Heart right ventricle (tissue), 16 donors: Measurements from ENCODE around the gene CAND2. TPM values are rescaled to one million over a fixed set of nuclear protein-coding genes. Genes with fewer than 3 reads are reported as not detected.

Source experiments
- ATAC-seq, 8 donors: fragments of 200-7000 bp; cut with Tn5 transposase; one replicate each; pipeline ENCODE4 v1.9.1; 2020; ENCODE audit warnings: mild to moderate bottlenecking in 8 of 8, moderate library complexity in 8 of 8, moderate number of reproducible peaks in 1 of 8
- DNase-seq, 2 donors: peaks; one replicate each; pipeline ENCODE4 v3.0.0-alpha.2; 2020
- H3K27ac ChIP-seq, 10 donors: fragments of 200-600 bp; sonication (generic) in 2 of 10; one replicate each; pipeline versions ENCODE4 v1.5.0 to v1.8.0; 2020 to 2022; ENCODE audit warnings: mild to moderate bottlenecking in 3 of 10
- H3K27me3 ChIP-seq, 7 donors: fragments of 200-600 bp; one replicate each; pipeline ENCODE4 v1.8.0; 2021 to 2022; ENCODE audit warnings: mild to moderate bottlenecking in 2 of 7
- H3K36me3 ChIP-seq, 9 donors: fragments of 200-600 bp; sonication (generic) in 1 of 9; one replicate each; pipeline versions ENCODE4 v1.5.0 to v1.8.0; 2020 to 2022; ENCODE audit warnings: mild to moderate bottlenecking in 2 of 9
- H3K4me1 ChIP-seq, 9 donors: fragments of 200-600 bp; sonication (generic) in 1 of 9; one replicate each; pipeline versions ENCODE4 v1.5.0 to v1.8.0; 2020 to 2022; ENCODE audit warnings: mild to moderate bottlenecking in 4 of 9
- H3K4me3 ChIP-seq, 10 donors: fragments of 200-600 bp; sonication (generic) in 2 of 10; one replicate each; pipeline versions ENCODE4 v1.5.0 to v1.8.0; 2020 to 2022; ENCODE audit warnings: mild to moderate bottlenecking in 7 of 10, moderate library complexity in 2 of 10
- H3K9me3 ChIP-seq, 11 donors: fragments of 200-600 bp in 10 of 11; sonication (generic) in 2 of 11; one replicate each; pipeline versions ENCODE4 v1.5.0 to v1.8.0; 2013 to 2022; ENCODE audit warnings: mild to moderate bottlenecking in 2 of 11, control low read depth in 1 of 11, moderate library complexity in 1 of 11
- WGBS, 2 donors: extraction: QIAGEN DNeasy Blood & Tissue Kit; methylation state at CpG; one replicate each; pipeline ENCODE4 v1.1.7; 2013; ENCODE audit warnings: inconsistent platforms in 1 of 2; 5-methylcytosine and 5-hydroxymethylcytosine counted together
- intact Hi-C, 10 donors: fragments of 100-400 bp; cut with DNase I; formaldehyde crosslinking; loops; one replicate each; pipeline versions ENCODE4 v1.11.1 to v1.14.2; 2022
- polyA plus RNA-seq, 2 donors: library from polyadenylated mRNA; stranded (reverse); fragments of 200-250 nt; gene quantifications; one replicate each; pipeline ENCODE4 v1.2.3, GENCODE V29; 2013
- total RNA-seq, 10 donors: library from RNA; stranded (reverse); fragmentation: NEBNext Ultra II Directional in 3 of 10; extraction: Animal tissue kit (Norgen Biotek cat#: 25700) in 3 of 10; gene quantifications; one replicate each; pipeline versions ENCODE4 v1.2.1 to v1.2.4, GENCODE V29; 2021 to 2023
- TF ChIP-seq, protein P1 (sequence below), 9 donors: fragments of 200-600 bp; sonication (generic) in 2 of 9; IDR thresholded peaks; one replicate each; pipeline versions ENCODE4 v1.5.0 to v1.8.0; 2021 to 2022; ENCODE audit warnings: antibody characterized with exemption in 9 of 9, mild to moderate bottlenecking in 5 of 9, moderate library complexity in 1 of 9
- donor health status: Arrhythmogenic right ventricular cardiomyopathy.
- donor health status: ischemic (EF 13 %, LVEDD 7.1; RV severe dilation, severe dysfunction).
- donor health status: healthy with polysubstance abuse.
- donor health status: DM: no; HTN: yes; CAD: no.
- donor health status: DM: no; HTN: no; CAD: no.
- donor health status: ischemic (EF 25% LVEDD 6.9; RV normal size, moderate dysfunction).
- donor health status: ischemic (EF 25% LVEDD 5.7; RV mildly dilated, moderate dysfunction).
- donor health status: healthy.
- donor health status: DM: yes; HTN: yes; CAD: no.
- donor health status: Ischemic cardiomyopathy.
- donor health status: ischemic (EF 35%, LVEDD 5.7; RV mildly dilated, moderate dysfunction).
- donor health status: nonischemic (EF 11% LVEDD 7.7; RV severe dilation, severe dysfunction).
- donor health status: DM: yes; HTN: yes; CAD: no.
- donor health status: PGD.
- donor health status: ischemic (EF 29% LVEDD 5.4; RV normal size, mild dysfunction).
- donor health status: nonischemic (EF 23%, LVEDD 6.1; RV moderate dilation, normal function).

The CAND2 gene
- total and polyA plus RNA-seq, 12 donors: 9.2 to 99.0 (median 63.1) TPM

DNA sequence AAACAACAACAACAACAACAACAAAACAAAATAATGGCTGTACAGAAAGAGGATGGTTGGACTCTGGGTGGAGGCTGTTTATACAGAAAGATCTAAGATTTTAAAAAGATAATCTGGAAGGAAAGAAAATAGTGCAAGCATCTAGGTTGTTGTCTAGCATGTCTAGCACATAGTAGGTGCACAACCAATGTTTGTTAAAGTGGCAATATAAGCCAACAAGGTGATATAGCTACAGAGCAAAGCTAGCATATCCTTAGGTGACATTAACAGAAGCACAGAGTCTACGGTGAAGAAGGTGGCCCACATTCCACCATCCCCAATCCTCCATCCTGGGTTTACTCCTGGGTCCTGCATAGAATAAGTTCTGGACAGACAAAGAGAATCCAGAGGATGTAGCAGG lies 42.2 kb upstream of the CAND2 start:
- intact Hi-C loops: no loop called here
- no peaks in the 10 kb centered on the region for H3K9me3 ChIP-seq
- whole genome bisulfite sequencing, 2 donors: 96 to 100% methylated on average over 1 of the region's 1 CpG
- TF ChIP-seq, protein P1, sequence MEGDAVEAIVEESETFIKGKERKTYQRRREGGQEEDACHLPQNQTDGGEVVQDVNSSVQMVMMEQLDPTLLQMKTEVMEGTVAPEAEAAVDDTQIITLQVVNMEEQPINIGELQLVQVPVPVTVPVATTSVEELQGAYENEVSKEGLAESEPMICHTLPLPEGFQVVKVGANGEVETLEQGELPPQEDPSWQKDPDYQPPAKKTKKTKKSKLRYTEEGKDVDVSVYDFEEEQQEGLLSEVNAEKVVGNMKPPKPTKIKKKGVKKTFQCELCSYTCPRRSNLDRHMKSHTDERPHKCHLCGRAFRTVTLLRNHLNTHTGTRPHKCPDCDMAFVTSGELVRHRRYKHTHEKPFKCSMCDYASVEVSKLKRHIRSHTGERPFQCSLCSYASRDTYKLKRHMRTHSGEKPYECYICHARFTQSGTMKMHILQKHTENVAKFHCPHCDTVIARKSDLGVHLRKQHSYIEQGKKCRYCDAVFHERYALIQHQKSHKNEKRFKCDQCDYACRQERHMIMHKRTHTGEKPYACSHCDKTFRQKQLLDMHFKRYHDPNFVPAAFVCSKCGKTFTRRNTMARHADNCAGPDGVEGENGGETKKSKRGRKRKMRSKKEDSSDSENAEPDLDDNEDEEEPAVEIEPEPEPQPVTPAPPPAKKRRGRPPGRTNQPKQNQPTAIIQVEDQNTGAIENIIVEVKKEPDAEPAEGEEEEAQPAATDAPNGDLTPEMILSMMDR (IDR thresholded peaks at IDR 0.05): no peak
- H3K27me3 ChIP-seq: no peaks in the 10 kb centered on the region
- peaks cover 3 to 45% (median 28%) of the 10 kb centered on the region in 9 donors for H3K4me1 ChIP-seq
- DNase-seq (no peak), ATAC-seq (no peak)
- no peaks in the 10 kb centered on the region for H3K36me3 ChIP-seq
- no peak overlapping the region for H3K27ac ChIP-seq
- no peak overlapping the region for H3K4me3 ChIP-seq

GRCh38 chr3:12755754-12756153 lies 40.7 kb upstream of the CAND2 start:
- 39 to 60% methylated on average over 6 of the region's 6 CpGs for WGBS, 2 donors
- Histone ChIP-seq H3K27me3 (no peaks in the 10 kb centered on the region), H3K9me3 (no peaks in the 10 kb centered on the region), H3K27ac (no peak overlapping the region), H3K4me1 (peaks cover 3 to 34% (median 17%) of the 10 kb centered on the region in 9 donors), H3K4me3 (no peak overlapping the region), H3K36me3 (no peaks in the 10 kb centered on the region)
- no peak for DNase-seq
- intact Hi-C loops: no loop called here
- TF ChIP-seq, protein P1 (IDR thresholded peaks at IDR 0.05): no peak
- no peak for ATAC-seq

DNA sequence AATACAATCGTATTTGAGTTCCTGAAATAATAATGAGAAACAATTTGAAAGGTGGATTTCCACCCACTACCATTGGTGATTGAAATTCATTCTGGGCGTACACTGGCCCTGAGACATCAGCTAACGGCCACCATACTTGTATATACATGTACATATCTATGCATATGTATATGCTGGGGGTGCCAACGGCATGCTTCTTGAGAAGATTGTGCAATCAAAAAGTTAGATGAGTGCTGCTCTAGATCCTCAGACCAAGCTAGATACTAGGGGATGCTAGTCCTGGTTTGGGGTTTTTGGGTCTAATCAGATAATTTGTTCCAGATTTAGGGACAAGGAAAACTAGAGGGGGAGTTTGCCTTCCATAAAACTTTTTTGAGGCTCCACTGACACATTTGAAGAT lies 40.3 kb upstream of the CAND2 start:
- no peak for DNase-seq
- H3K4me1 ChIP-seq: peaks cover 3 to 30% (median 15%) of the 10 kb centered on the region in 9 donors
- H3K27me3 ChIP-seq: no peaks in the 10 kb centered on the region
- 85 to 93% methylated on average over 4 of the region's 4 CpGs for WGBS, 2 donors
- no peak overlapping the region for H3K4me3 ChIP-seq
- no peak for ATAC-seq
- no peak overlapping the region for H3K27ac ChIP-seq
- H3K9me3 ChIP-seq: no peaks in the 10 kb centered on the region
- TF ChIP-seq, protein P1 (IDR thresholded peaks at IDR 0.05): no peak
- intact Hi-C loops: no loop called here
- no peaks in the 10 kb centered on the region for H3K36me3 ChIP-seq

DNA sequence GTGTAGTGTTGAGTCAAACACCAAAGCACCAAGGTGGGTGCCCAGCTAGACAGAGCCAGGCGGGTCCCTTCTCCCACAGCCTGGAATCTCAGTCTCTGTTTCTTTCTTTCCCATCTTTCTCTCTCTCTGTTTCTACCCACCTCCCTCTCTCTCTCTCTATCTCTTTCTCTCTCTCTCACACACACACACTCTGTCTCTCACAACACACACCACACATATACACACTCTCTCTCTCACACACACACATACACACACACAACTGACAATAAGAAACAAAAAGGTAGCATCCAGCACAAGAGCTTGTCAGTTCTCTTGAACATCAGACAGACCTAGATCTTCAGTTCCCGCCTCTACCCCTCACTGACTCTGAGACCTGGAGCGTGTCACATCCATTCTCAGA lies 39.8 kb upstream of the CAND2 start:
- intact Hi-C loops: no loop called here
- TF ChIP-seq, protein P1 (IDR thresholded peaks at IDR 0.05): no peak
- DNase-seq (no peak), ATAC-seq (no peak)
- WGBS, 2 donors: 96 to 97% methylated on average over 3 of the region's 3 CpGs
- Histone ChIP-seq H3K9me3 (no peaks in the 10 kb centered on the region), H3K27ac (no peak overlapping the region), H3K4me3 (no peak overlapping the region), H3K4me1 (peaks cover 3 to 27% (median 15%) of the 10 kb centered on the region in 9 donors), H3K36me3 (no peaks in the 10 kb centered on the region), H3K27me3 (no peaks in the 10 kb centered on the region)
